K562 (cell line): ENCODE measurements around the gene ARHGAP24. TPM values are rescaled to one million over a fixed set of nuclear protein-coding genes. Genes with fewer than 3 reads are reported as not detected.

Source experiments
- ATAC-seq: fragments of 200-7000 bp; cut with Tn5 transposase; 3 replicates; pipeline ENCODE4 v1.9.1; 2020; ENCODE audit warnings: moderate library complexity
- BruUV-seq: library from RNA; stranded (reverse); fragments of 400-500 nt; replicated peaks from 2 replicates; lab custom pipeline; 2021; lab: Mats Ljungman, UMichigan
- CTCF ChIA-PET: fragments of 300-600 bp; formaldehyde crosslinking; extraction: SDS; loops from one replicate; lab custom pipeline; 2021; ENCODE audit warnings: low intra/inter-chr PET ratio; lab: Yijun Ruan, JAX
- POLR2A ChIA-PET: fragments of 300-600, 350-650 bp; sonication (Branson Sonifier 250); formaldehyde crosslinking; extraction: SDS; loops from one replicate; lab custom pipeline; 2021; ENCODE audit warnings: antibody characterized with exemption, inconsistent platforms; lab: Yijun Ruan, JAX
- DNase-seq, 4 experiments: peaks; one replicate each; pipeline versions ENCODE4 v3.0.0 to v3.0.0-alpha.2; 2011 to 2018; ENCODE audit warnings: low spot score in 3 of 4, mixed read lengths in 3 of 4; ENCODE audit errors: extremely low read depth in 1 of 4
- FAIRE-seq: peaks from 2 replicates; lab custom pipeline; 2011; peaks lifted over from hg19 to GRCh38; lab: Jason Lieb, UNC
- H2AFZ ChIP-seq: 2 replicates; pipeline ENCODE4 v1.6.0; 2011; ENCODE audit warnings: low read depth, low read length, control low read depth, inconsistent platforms
- H3K27ac ChIP-seq: fragments of 200-600 bp; 3 replicates; pipeline ENCODE4 v1.8.0; 2011; ENCODE audit warnings: low read depth, mild to moderate bottlenecking, control low read depth, inconsistent platforms, low read length, moderate library complexity, mixed read lengths; ENCODE audit errors: extremely low read depth
- H3K27me3 ChIP-seq, 2 experiments: fragments of 300-600 bp in 1 of 2; 2 replicates in 1 of 2; 3 replicates in 1 of 2; pipeline versions ENCODE4 v1.6.0 to v1.8.0; 2011; ENCODE audit warnings: inconsistent platforms in 2 of 2, low read length in 2 of 2, mild to moderate bottlenecking in 1 of 2, mixed read lengths in 1 of 2, moderate library complexity in 1 of 2; ENCODE audit not compliant: control insufficient read depth in 2 of 2, insufficient read depth in 2 of 2
- H3K36me3 ChIP-seq: fragments of 300-600 bp; 3 replicates; pipeline ENCODE4 v1.8.0; 2011; ENCODE audit warnings: mild to moderate bottlenecking, low read length, inconsistent platforms; ENCODE audit not compliant: control insufficient read depth, insufficient read depth
- H3K4me1 ChIP-seq, 2 experiments: fragments of 200-600 bp in 1 of 2; replicated peaks in 1 of 2; 2 replicates in 1 of 2; 3 replicates in 1 of 2; pipeline versions ENCODE4 v1.5.1 to v1.8.0; 2011; ENCODE audit warnings: inconsistent platforms in 2 of 2, low read length in 2 of 2, mild to moderate bottlenecking in 1 of 2, mixed read lengths in 1 of 2, moderate library complexity in 1 of 2; ENCODE audit not compliant: control insufficient read depth in 2 of 2, insufficient read depth in 2 of 2
- H3K4me2 ChIP-seq: 2 replicates; pipeline ENCODE4 v1.6.1; 2011; ENCODE audit warnings: low read length, control low read depth, inconsistent platforms, mixed read lengths; ENCODE audit not compliant: insufficient read depth
- H3K4me3 ChIP-seq: fragments of 200-600 bp; sonication (generic), shearing (Covaris generic); 2 replicates; pipeline ENCODE4 v1.5.1; 2016; ENCODE audit warnings: control low read depth, inconsistent platforms
- H3K79me2 ChIP-seq: fragments of 200-600 bp; 3 replicates; pipeline ENCODE4 v1.8.0; 2011; ENCODE audit warnings: low read length, inconsistent platforms; ENCODE audit not compliant: control insufficient read depth, insufficient read depth
- H3K9ac ChIP-seq, 2 experiments: 2 replicates each; pipeline versions ENCODE4 v1.6.0 to v1.6.1; 2011; ENCODE audit warnings: low read depth in 2 of 2, low read length in 2 of 2, control low read depth in 1 of 2, inconsistent platforms in 1 of 2, mild to moderate bottlenecking in 1 of 2, mixed read lengths in 1 of 2; ENCODE audit not compliant: insufficient read depth in 1 of 2
- H3K9me1 ChIP-seq: one replicate; pipeline ENCODE4 v1.6.0; 2011; ENCODE audit warnings: inconsistent platforms, mild to moderate bottlenecking, low read length, moderate library complexity; ENCODE audit not compliant: control insufficient read depth, insufficient read depth
- H3K9me3 ChIP-seq: replicated peaks from 2 replicates; pipeline ENCODE4 v1.5.1; 2011; ENCODE audit warnings: low read depth, low read length, inconsistent platforms; ENCODE audit not compliant: control insufficient read depth, insufficient read depth
- H4K20me1 ChIP-seq: replicated peaks from 2 replicates; pipeline ENCODE4 v1.6.1; 2011; ENCODE audit warnings: low read length, inconsistent platforms, mixed read lengths; ENCODE audit not compliant: control insufficient read depth, insufficient read depth
- CREB3 ChIP-seq: fragments of 450-650 bp; conservative IDR thresholded peaks from 2 replicates; pipeline ENCODE4 v1.6.1; 2016; ENCODE audit warnings: missing genetic modification characterization, low read depth, mild to moderate bottlenecking, missing compliant biosample characterization, moderate library complexity
- CREB3L1 ChIP-seq: fragments of 450-650 bp; IDR thresholded peaks from 2 replicates; pipeline ENCODE4 v1.6.1; 2014; ENCODE audit warnings: low read depth, mild to moderate bottlenecking, moderate library complexity, borderline replicate concordance
- MLLT1 ChIP-seq, 2 experiments: fragments of 450-650 bp; IDR thresholded peaks; 2 replicates each; pipeline ENCODE4 v1.6.1; 2016
- NEUROD1 ChIP-seq: fragments of 150-350 bp; IDR thresholded peaks from 2 replicates; pipeline ENCODE4 v1.6.1; 2014; ENCODE audit warnings: borderline replicate concordance, low read length, low read depth; ENCODE audit not compliant: partially characterized antibody
- SRSF9 ChIP-seq: fragments of 200-400 bp; formaldehyde crosslinking; IDR thresholded peaks from 2 replicates; pipeline ENCODE4 v1.6.1; 2017; ENCODE audit warnings: low read depth, low read length, borderline replicate concordance
- WGBS: fragments of 100-300 bp; shearing (Covaris generic); methylation state at CpG from one replicate; pipeline ENCODE4 v1.1.6; 2016; ENCODE audit warnings: low coverage, mixed read lengths; ENCODE audit not compliant: insufficient coverage; ENCODE audit errors: missing lambda C conversion rate; 5-methylcytosine and 5-hydroxymethylcytosine counted together
- in situ Hi-C: fragments of 300-500 bp; cut with MboI; formaldehyde crosslinking; loops from 4 replicates; pipeline ENCODE4 v1.15.0; 2018; ENCODE audit warnings: inconsistent platforms, mixed read lengths
- intact Hi-C: fragments of 100-400 bp; cut with micrococcal nuclease; formaldehyde crosslinking; loops from 2 replicates; pipeline ENCODE4 v1.14.2; 2022
- polyA plus RNA-seq, 8 experiments: library from polyadenylated mRNA; depleted of rRNA in 4 of 8; stranded (reverse) in 5 of 8; unstranded in 3 of 8; fragments of >200 nt; fragmentation: Nextera tagmentation in 2 of 8; fragmentation: Illumina TruSeq in 1 of 8; extraction: Ambion mirVana in 2 of 8; extraction: Trizol in 1 of 8; gene quantifications; 2 replicates each; pipeline versions ENCODE4 v1.2.1 to v1.2.3, GENCODE V29; 2011 to 2014; ENCODE audit warnings: inconsistent platforms in 1 of 8, missing spikeins in 1 of 8
- total RNA-seq, 7 experiments: library from RNA; depleted of rRNA in 6 of 7; stranded (reverse); fragments of >200 nt in 6 of 7; fragmentation: Illumina TruSeq in 2 of 7; extraction: Trizol in 2 of 7; gene quantifications; 2 replicates each; pipeline versions ENCODE4 v1.2.1 to v1.2.3, GENCODE V29; 2011 to 2021; ENCODE audit warnings: low replicate concordance in 1 of 7
- TF ChIP-seq, protein P1 (sequence below): fragments of 450-650 bp; IDR thresholded peaks from 2 replicates; pipeline ENCODE4 v1.6.1; 2016; ENCODE audit warnings: mild to moderate bottlenecking, moderate library complexity

ARHGAP24 gene
- total and polyA plus RNA-seq, 9 of the 15 experiments (the other 6 are each of a cell fraction or from before 2014, with no cell fraction given), result 8.0 to 22.6 (median 14.0) TPM

- Histone ChIP-seq H3K9me1 (no peaks in the 10 kb centered on the region), H3K36me3 (no peaks in the 10 kb centered on the region; the same call in 2 of the 3 replicates), H3K27me3 (no peaks in the 10 kb centered on the region), H3K9me3 (no peaks in the 10 kb centered on the region), H3K4me3 (no peak overlapping the region), H3K27ac (no peak overlapping the region), H3K4me1 (no peaks in the 10 kb centered on the region; a peak in 1 of 5 replicates), H3K79me2 (no peaks in the 10 kb centered on the region), H3K4me2 (no peak overlapping the region), H4K20me1 (no peaks in the 10 kb centered on the region), H3K9ac (no peak overlapping the region), H2AFZ (no peak overlapping the region)
- in situ Hi-C loops, result no loop called here
- CTCF ChIA-PET, result no interaction called here
- no TSS peak for BruUV-seq
- WGBS, result 63% methylated on average over 6 of the region's 6 CpGs
- DNase-seq (no peak), FAIRE-seq (no peak), ATAC-seq (no peak)
- POLR2A ChIA-PET, result interaction anchor here (0.8 kb wide), 1 partner anchor 1144 kb away, joined by 4 read pairs; no protein-coding TSS in a partner anchor
- intact Hi-C loops, result no loop called here
- TF ChIP-seq MLLT1 (IDR thresholded peaks at IDR 0.05), result no peak
- no peak for TF ChIP-seq CREB3L1
- TF ChIP-seq, protein P1, sequence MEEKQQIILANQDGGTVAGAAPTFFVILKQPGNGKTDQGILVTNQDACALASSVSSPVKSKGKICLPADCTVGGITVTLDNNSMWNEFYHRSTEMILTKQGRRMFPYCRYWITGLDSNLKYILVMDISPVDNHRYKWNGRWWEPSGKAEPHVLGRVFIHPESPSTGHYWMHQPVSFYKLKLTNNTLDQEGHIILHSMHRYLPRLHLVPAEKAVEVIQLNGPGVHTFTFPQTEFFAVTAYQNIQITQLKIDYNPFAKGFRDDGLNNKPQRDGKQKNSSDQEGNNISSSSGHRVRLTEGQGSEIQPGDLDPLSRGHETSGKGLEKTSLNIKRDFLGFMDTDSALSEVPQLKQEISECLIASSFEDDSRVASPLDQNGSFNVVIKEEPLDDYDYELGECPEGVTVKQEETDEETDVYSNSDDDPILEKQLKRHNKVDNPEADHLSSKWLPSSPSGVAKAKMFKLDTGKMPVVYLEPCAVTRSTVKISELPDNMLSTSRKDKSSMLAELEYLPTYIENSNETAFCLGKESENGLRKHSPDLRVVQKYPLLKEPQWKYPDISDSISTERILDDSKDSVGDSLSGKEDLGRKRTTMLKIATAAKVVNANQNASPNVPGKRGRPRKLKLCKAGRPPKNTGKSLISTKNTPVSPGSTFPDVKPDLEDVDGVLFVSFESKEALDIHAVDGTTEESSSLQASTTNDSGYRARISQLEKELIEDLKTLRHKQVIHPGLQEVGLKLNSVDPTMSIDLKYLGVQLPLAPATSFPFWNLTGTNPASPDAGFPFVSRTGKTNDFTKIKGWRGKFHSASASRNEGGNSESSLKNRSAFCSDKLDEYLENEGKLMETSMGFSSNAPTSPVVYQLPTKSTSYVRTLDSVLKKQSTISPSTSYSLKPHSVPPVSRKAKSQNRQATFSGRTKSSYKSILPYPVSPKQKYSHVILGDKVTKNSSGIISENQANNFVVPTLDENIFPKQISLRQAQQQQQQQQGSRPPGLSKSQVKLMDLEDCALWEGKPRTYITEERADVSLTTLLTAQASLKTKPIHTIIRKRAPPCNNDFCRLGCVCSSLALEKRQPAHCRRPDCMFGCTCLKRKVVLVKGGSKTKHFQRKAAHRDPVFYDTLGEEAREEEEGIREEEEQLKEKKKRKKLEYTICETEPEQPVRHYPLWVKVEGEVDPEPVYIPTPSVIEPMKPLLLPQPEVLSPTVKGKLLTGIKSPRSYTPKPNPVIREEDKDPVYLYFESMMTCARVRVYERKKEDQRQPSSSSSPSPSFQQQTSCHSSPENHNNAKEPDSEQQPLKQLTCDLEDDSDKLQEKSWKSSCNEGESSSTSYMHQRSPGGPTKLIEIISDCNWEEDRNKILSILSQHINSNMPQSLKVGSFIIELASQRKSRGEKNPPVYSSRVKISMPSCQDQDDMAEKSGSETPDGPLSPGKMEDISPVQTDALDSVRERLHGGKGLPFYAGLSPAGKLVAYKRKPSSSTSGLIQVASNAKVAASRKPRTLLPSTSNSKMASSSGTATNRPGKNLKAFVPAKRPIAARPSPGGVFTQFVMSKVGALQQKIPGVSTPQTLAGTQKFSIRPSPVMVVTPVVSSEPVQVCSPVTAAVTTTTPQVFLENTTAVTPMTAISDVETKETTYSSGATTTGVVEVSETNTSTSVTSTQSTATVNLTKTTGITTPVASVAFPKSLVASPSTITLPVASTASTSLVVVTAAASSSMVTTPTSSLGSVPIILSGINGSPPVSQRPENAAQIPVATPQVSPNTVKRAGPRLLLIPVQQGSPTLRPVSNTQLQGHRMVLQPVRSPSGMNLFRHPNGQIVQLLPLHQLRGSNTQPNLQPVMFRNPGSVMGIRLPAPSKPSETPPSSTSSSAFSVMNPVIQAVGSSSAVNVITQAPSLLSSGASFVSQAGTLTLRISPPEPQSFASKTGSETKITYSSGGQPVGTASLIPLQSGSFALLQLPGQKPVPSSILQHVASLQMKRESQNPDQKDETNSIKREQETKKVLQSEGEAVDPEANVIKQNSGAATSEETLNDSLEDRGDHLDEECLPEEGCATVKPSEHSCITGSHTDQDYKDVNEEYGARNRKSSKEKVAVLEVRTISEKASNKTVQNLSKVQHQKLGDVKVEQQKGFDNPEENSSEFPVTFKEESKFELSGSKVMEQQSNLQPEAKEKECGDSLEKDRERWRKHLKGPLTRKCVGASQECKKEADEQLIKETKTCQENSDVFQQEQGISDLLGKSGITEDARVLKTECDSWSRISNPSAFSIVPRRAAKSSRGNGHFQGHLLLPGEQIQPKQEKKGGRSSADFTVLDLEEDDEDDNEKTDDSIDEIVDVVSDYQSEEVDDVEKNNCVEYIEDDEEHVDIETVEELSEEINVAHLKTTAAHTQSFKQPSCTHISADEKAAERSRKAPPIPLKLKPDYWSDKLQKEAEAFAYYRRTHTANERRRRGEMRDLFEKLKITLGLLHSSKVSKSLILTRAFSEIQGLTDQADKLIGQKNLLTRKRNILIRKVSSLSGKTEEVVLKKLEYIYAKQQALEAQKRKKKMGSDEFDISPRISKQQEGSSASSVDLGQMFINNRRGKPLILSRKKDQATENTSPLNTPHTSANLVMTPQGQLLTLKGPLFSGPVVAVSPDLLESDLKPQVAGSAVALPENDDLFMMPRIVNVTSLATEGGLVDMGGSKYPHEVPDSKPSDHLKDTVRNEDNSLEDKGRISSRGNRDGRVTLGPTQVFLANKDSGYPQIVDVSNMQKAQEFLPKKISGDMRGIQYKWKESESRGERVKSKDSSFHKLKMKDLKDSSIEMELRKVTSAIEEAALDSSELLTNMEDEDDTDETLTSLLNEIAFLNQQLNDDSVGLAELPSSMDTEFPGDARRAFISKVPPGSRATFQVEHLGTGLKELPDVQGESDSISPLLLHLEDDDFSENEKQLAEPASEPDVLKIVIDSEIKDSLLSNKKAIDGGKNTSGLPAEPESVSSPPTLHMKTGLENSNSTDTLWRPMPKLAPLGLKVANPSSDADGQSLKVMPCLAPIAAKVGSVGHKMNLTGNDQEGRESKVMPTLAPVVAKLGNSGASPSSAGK, result no peak
- no peak for TF ChIP-seq NEUROD1
- no peak for TF ChIP-seq SRSF9
- no peak for TF ChIP-seq CREB3 (tag)
Measured at GRCh38 chr4:85925071-85925470, 450.1 kb downstream of the ARHGAP24 start.
